SK-N-SH (cell line): Measurements from ENCODE around the gene SLC20A1. TPM values are rescaled to one million over a fixed set of nuclear protein-coding genes. Genes with fewer than 3 reads are reported as not detected.

Source experiments
- CTCF ChIA-PET: fragments of 300-600, 350-600 bp; formaldehyde crosslinking; extraction: SDS; loops from one replicate; lab custom pipeline; 2021; lab: Yijun Ruan, JAX
- POLR2A ChIA-PET: fragments of 350-600 bp; sonication (Branson Sonifier 250); formaldehyde crosslinking; extraction: SDS; loops from one replicate; lab custom pipeline; 2020; ENCODE audit warnings: antibody characterized with exemption, inconsistent platforms; lab: Yijun Ruan, JAX
- DNase-seq: peaks from one replicate; pipeline ENCODE4 v3.0.0; 2012
- H2AFZ ChIP-seq: fragments of 200-600 bp; sonication (generic); 2 replicates; pipeline ENCODE4 v1.8.1; 2016; ENCODE audit warnings: antibody characterized with exemption, mild to moderate bottlenecking, low read depth
- H3F3A ChIP-seq: fragments of 200-600 bp; sonication (generic); replicated peaks from 2 replicates; pipeline ENCODE3; 2016; ENCODE audit warnings: antibody characterized with exemption, mild to moderate bottlenecking; ENCODE audit not compliant: insufficient read depth
- H3K27ac ChIP-seq, 2 experiments: fragments of 200-500 bp in 1 of 2; fragments of 200-600 bp in 1 of 2; sonication (Bioruptor generic) in 1 of 2; sonication (generic), shearing (Covaris generic) in 1 of 2; 2 replicates each; pipeline versions ENCODE4 v1.5.1 to v1.6.1; 2014 to 2016; ENCODE audit warnings: low read depth in 2 of 2, inconsistent platforms in 1 of 2, low read length in 1 of 2, mild to moderate bottlenecking in 1 of 2, mixed read lengths in 1 of 2
- H3K27me3 ChIP-seq: fragments of 200-600 bp; sonication (generic), shearing (Covaris generic); 2 replicates; pipeline ENCODE4 v1.6.1; 2016; ENCODE audit warnings: mixed run types; ENCODE audit not compliant: insufficient read depth
- H3K36me3 ChIP-seq, 2 experiments: fragments of 200-500 bp in 1 of 2; fragments of 200-600 bp in 1 of 2; sonication (Bioruptor generic) in 1 of 2; sonication (generic) in 1 of 2; replicated peaks in 1 of 2; 2 replicates each; pipeline versions ENCODE3 to v1.5.1; 2014 to 2016; ENCODE audit warnings: low read length in 1 of 2, mild to moderate bottlenecking in 1 of 2; ENCODE audit not compliant: insufficient read depth in 2 of 2, control insufficient read depth in 1 of 2
- H3K4me1 ChIP-seq, 2 experiments: fragments of 200-500 bp in 1 of 2; fragments of 200-600 bp in 1 of 2; sonication (Bioruptor generic) in 1 of 2; sonication (generic), shearing (Covaris generic) in 1 of 2; 2 replicates each; pipeline versions ENCODE4 v1.5.1 to v1.6.1; 2014 to 2016; ENCODE audit warnings: low read depth in 1 of 2, low read length in 1 of 2, mixed run types in 1 of 2; ENCODE audit not compliant: insufficient read depth in 2 of 2, control insufficient read depth in 1 of 2
- H3K4me2 ChIP-seq: fragments of 200-600 bp; sonication (generic), shearing (Covaris generic); 2 replicates; pipeline ENCODE4 v1.6.1; 2017; ENCODE audit warnings: mixed run types
- H3K4me3 ChIP-seq, 2 experiments: fragments of 200-500 bp in 1 of 2; fragments of 200-600 bp in 1 of 2; sonication (Bioruptor generic) in 1 of 2; sonication (generic), shearing (Covaris generic) in 1 of 2; 2 replicates each; pipeline versions ENCODE4 v1.5.1 to v1.8.1; 2014 to 2016; ENCODE audit warnings: low read depth in 2 of 2, inconsistent platforms in 1 of 2, low read length in 1 of 2, mild to moderate bottlenecking in 1 of 2, mixed read lengths in 1 of 2, moderate library complexity in 1 of 2
- H3K79me2 ChIP-seq: fragments of 200-600 bp; sonication (generic); 2 replicates; pipeline ENCODE4 v1.8.1; 2017; ENCODE audit warnings: mild to moderate bottlenecking; ENCODE audit not compliant: insufficient read depth
- H3K9ac ChIP-seq: fragments of 200-600 bp; sonication (generic); 2 replicates; pipeline ENCODE4 v1.6.1; 2017; ENCODE audit warnings: mixed run types
- H3K9me2 ChIP-seq: fragments of 200-600 bp; sonication (generic); 2 replicates; pipeline ENCODE4 v1.6.1; 2017; ENCODE audit warnings: mixed run types
- H3K9me3 ChIP-seq: fragments of 200-600 bp; sonication (generic); 2 replicates; pipeline ENCODE4 v1.6.1; 2017; ENCODE audit warnings: mixed run types, mild to moderate bottlenecking, moderate library complexity
- H4K20me1 ChIP-seq: fragments of 200-600 bp; sonication (generic); 2 replicates; pipeline ENCODE4 v1.6.1; 2017; ENCODE audit warnings: mild to moderate bottlenecking, mixed run types; ENCODE audit not compliant: insufficient read depth
- CHD2 ChIP-seq: fragments of 150-350 bp; IDR thresholded peaks from 2 replicates; pipeline ENCODE4 v1.6.1; 2018; ENCODE audit warnings: low read length; ENCODE audit not compliant: partially characterized antibody
- EZH2phosphoT487 ChIP-seq: fragments of 200-600 bp; sonication (generic); IDR thresholded peaks from 2 replicates; pipeline ENCODE4 v1.6.1; 2017; ENCODE audit warnings: low read depth, mixed run types, mild to moderate bottlenecking, antibody characterized with exemption, moderate library complexity, borderline replicate concordance
- FOXJ3 ChIP-seq: sonication (generic); formaldehyde crosslinking; IDR thresholded peaks from 2 replicates; pipeline ENCODE4 v1.5.1; 2020; ENCODE audit warnings: mild to moderate bottlenecking, missing genetic modification reagents
- FOXM1 ChIP-seq: IDR thresholded peaks from 2 replicates; pipeline ENCODE4 v1.4.0; 2012; ENCODE audit warnings: low read depth, mild to moderate bottlenecking
- JUND ChIP-seq: IDR thresholded peaks from 2 replicates; pipeline ENCODE4 v1.4.0; 2012
- MXI1 ChIP-seq: IDR thresholded peaks from 2 replicates; pipeline ENCODE4 v1.6.1; 2012; ENCODE audit warnings: mild to moderate bottlenecking, low read depth, low read length, improper control_type of control experiment
- NFIC ChIP-seq: IDR thresholded peaks from 2 replicates; pipeline ENCODE4 v1.4.0; 2012; ENCODE audit warnings: borderline replicate concordance
- NRF1 ChIP-seq: IDR thresholded peaks from 2 replicates; pipeline ENCODE4 v1.6.1; 2012; ENCODE audit warnings: low read depth, mild to moderate bottlenecking, low read length
- POLR2AphosphoS5 ChIP-seq: IDR thresholded peaks from 2 replicates; pipeline ENCODE4 v1.6.1; 2012; ENCODE audit warnings: low read depth, low read length
- RCOR1 ChIP-seq: fragments of 150-350 bp; IDR thresholded peaks from 2 replicates; pipeline ENCODE4 v1.6.1; 2017; ENCODE audit warnings: antibody characterized with exemption, low read length
- RFX5 ChIP-seq: IDR thresholded peaks from 2 replicates; pipeline ENCODE4 v1.6.1; 2012; ENCODE audit warnings: mild to moderate bottlenecking, improper control_type of control experiment, low read length
- TAF1 ChIP-seq: IDR thresholded peaks from 2 replicates; pipeline ENCODE4 v1.6.1; 2012; ENCODE audit warnings: low read depth, mild to moderate bottlenecking, low read length, moderate library complexity, borderline replicate concordance
- TEAD4 ChIP-seq: IDR thresholded peaks from 2 replicates; pipeline ENCODE4 v1.4.0; 2012; ENCODE audit warnings: mild to moderate bottlenecking, borderline replicate concordance; ENCODE audit not compliant: insufficient read depth
- YY1 ChIP-seq: IDR thresholded peaks from 2 replicates; pipeline ENCODE4 v1.4.0; 2012; ENCODE audit warnings: low read depth, mild to moderate bottlenecking
- WGBS: methylation state at CpG from one replicate; pipeline ENCODE4 v1.1.6; 2017; ENCODE audit warnings: low lambda C conversion rate; 5-methylcytosine and 5-hydroxymethylcytosine counted together
- polyA plus RNA-seq, 3 experiments: library from polyadenylated mRNA; depleted of rRNA; stranded (reverse); fragments of >200 nt; gene quantifications; 2 replicates each; pipeline ENCODE4 v1.2.3, GENCODE V29; 2012
- TF ChIP-seq, protein P1 (sequence below): IDR thresholded peaks from 2 replicates; pipeline ENCODE4 v1.4.0; 2012; ENCODE audit warnings: low read depth, borderline replicate concordance
- TF ChIP-seq, protein P2 (sequence below): IDR thresholded peaks from 2 replicates; pipeline ENCODE4 v1.4.0; 2012; ENCODE audit warnings: low read depth
- TF ChIP-seq, protein P3 (sequence below): fragments of 150-350 bp; IDR thresholded peaks from 2 replicates; pipeline ENCODE4 v1.6.1; 2016; ENCODE audit warnings: mild to moderate bottlenecking, low read depth, low read length
- TF ChIP-seq, protein P4 (sequence below): IDR thresholded peaks from 2 replicates; pipeline ENCODE4 v1.4.0; 2012; ENCODE audit warnings: low read depth, borderline replicate concordance

Gene SLC20A1
- polyA plus RNA-seq, 1 of the 3 experiments (the other 2 are of a cell fraction), result 56.3 TPM

DNA sequence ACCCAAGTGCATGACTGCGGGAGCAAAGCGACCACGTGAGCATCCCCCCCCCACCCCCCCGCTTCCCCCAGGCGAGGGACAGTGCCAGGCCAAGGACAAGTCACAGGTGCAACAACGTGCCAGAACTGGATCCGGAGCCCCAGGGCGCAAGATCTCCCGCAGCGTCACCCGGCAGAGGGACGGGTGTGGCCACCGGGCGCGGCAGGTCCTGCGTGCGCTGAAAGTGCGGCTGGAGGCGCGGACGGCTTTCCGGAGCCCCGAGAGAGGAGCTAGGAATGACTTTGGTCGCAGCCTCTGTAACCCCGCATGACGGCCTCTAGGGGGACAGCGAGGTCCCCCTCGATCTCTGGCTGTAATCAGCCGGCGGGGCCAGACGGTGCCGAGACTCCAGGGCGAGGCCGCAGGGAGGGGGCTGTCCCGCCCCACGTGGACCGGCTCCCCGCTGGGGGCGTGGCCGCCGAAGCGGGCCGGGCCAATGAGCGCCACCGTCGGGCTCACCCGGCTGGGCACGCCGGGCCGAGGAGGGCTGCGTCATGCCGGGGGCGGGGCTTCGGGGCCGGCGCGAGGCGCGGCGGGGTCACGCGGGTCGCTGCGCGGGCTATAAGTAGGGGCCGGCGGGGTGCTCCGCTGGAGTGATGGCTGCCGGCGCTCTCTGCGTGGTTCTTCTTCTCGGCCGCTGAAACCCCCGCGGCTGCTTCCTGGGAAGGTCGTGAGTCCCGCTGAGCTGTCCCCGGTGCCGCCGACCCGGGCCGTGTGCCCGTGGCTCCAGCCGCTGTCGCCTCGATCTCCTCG lies at the start of gene SLC20A1 (continued):
- TF ChIP-seq MXI1 (peak; percentile 96), TAF1 (peak; percentile 89), YY1 (peak; percentile 89), NRF1 (0 out of 2 replicates have a peak, but pooled peaks have one; percentile 22), JUND (no peak)
- TF ChIP-seq, protein P1, sequence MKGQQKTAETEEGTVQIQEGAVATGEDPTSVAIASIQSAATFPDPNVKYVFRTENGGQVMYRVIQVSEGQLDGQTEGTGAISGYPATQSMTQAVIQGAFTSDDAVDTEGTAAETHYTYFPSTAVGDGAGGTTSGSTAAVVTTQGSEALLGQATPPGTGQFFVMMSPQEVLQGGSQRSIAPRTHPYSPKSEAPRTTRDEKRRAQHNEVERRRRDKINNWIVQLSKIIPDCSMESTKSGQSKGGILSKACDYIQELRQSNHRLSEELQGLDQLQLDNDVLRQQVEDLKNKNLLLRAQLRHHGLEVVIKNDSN, result peak; percentile 75

DNA sequence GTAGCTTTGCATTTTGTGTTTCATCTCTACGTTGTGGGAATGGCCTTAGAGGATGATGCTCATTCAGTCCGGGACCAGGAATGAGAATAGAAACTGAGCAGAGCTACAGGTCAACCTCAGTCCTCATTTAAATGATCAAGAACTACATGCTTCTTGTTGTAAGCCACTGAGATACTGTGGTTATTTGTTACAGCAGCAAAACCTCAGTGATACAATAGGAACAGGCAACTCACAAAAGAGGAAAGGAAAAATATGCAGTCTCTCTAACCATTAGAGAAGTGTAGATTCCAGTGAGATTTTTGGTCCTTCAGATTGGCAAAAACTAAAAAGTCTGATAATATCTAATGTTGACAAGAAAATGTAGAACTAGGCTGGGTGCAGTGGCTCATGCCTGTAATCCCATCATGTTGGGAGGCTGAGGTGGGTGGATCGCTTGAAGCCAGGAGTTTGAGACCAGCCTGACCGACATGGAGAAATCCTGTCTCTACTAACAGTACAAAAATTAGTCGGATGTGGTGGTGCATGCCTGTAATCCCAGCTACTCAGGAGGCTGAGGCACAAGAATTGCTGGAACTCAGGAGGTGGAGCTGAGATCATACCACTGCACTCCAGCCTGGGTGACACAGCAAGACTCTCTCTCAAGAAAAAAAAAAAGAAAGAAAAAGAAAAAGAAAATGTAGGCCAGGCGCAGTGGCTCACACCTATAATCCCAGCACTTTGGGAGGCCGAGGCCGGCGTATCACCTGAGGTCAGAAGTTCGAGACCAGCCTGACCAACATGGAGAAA lies 48.0 kb upstream of the SLC20A1 start:
- peaks cover 0 to 3% of the 10 kb centered on the region in 2 experiments; a peak in 3 of 4 replicates for H3K4me1 ChIP-seq
- TF ChIP-seq, protein P2, sequence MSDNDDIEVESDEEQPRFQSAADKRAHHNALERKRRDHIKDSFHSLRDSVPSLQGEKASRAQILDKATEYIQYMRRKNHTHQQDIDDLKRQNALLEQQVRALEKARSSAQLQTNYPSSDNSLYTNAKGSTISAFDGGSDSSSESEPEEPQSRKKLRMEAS, result no peak
- TF ChIP-seq EZH2phosphoT487 (no peak), POLR2AphosphoS5 (no peak), FOXM1 (no peak), RFX5 (no peak), NFIC (no peak), RCOR1 (no peak), FOXJ3 (CRISPR knock-in tag) (no peak), CHD2 (no peak), TEAD4 (no peak)
- TF ChIP-seq, protein P3, sequence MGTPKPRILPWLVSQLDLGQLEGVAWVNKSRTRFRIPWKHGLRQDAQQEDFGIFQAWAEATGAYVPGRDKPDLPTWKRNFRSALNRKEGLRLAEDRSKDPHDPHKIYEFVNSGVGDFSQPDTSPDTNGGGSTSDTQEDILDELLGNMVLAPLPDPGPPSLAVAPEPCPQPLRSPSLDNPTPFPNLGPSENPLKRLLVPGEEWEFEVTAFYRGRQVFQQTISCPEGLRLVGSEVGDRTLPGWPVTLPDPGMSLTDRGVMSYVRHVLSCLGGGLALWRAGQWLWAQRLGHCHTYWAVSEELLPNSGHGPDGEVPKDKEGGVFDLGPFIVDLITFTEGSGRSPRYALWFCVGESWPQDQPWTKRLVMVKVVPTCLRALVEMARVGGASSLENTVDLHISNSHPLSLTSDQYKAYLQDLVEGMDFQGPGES, result no peak
- TF ChIP-seq, protein P4, sequence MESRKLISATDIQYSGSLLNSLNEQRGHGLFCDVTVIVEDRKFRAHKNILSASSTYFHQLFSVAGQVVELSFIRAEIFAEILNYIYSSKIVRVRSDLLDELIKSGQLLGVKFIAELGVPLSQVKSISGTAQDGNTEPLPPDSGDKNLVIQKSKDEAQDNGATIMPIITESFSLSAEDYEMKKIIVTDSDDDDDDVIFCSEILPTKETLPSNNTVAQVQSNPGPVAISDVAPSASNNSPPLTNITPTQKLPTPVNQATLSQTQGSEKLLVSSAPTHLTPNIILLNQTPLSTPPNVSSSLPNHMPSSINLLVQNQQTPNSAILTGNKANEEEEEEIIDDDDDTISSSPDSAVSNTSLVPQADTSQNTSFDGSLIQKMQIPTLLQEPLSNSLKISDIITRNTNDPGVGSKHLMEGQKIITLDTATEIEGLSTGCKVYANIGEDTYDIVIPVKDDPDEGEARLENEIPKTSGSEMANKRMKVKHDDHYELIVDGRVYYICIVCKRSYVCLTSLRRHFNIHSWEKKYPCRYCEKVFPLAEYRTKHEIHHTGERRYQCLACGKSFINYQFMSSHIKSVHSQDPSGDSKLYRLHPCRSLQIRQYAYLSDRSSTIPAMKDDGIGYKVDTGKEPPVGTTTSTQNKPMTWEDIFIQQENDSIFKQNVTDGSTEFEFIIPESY, result no peak
- WGBS, result 95% methylated on average over 10 of the region's 10 CpGs
- H3K9ac ChIP-seq, result no peak overlapping the region
- H3K79me2 ChIP-seq, result no peaks in the 10 kb centered on the region
- ChIA-PET POLR2A (no interaction called here), CTCF (interaction anchor here (13.6 kb wide), 1 partner anchor 128 kb away, joined by 149 read pairs; no protein-coding TSS in a partner anchor)
- no peaks in the 10 kb centered on the region for H4K20me1 ChIP-seq
- H3K9me2 ChIP-seq, result no peaks in the 10 kb centered on the region
- no peak overlapping the region for H2AFZ ChIP-seq
- H3K4me2 ChIP-seq, result no peak overlapping the region
- H3K36me3 ChIP-seq, result no peaks in the 10 kb centered on the region
- H3F3A ChIP-seq, result no peaks in the 10 kb centered on the region
- H3K4me3 ChIP-seq, result no peak overlapping the region
- no peaks in the 10 kb centered on the region for H3K9me3 ChIP-seq
- no peak for DNase-seq
- H3K27ac ChIP-seq, result no peak overlapping the region
- no peaks in the 10 kb centered on the region for H3K27me3 ChIP-seq
